ENCODE results near the gene MUC21.

Gene MUC21

GRCh38 chr6:30954631-30955366 is 28.7 kb upstream of the MUC21 start:
- no peak for TF ChIP-seq CTCF (IDR thresholded peaks at IDR 0.05; ENCODE audit: low read length)
- no peak for TF ChIP-seq EZH2phosphoT487 (IDR thresholded peaks at IDR 0.05; ENCODE audit: low read length)
- no peak for TF ChIP-seq EZH2 (optimal IDR thresholded peaks at IDR 0.05; ENCODE audit: low read depth, low read length)
- H3K4me2 ChIP-seq (ENCODE audit: low read depth, low read length) = peak overlapping the region; percentile 58
- DNase-seq = no peak

GRCh38 chr6:30955367-30956042 is 28.0 kb upstream of the MUC21 start:
- H3K27ac ChIP-seq (ENCODE audit: low read length) = no peak overlapping the region
- H3K9ac ChIP-seq (ENCODE audit: low read length) = peak overlapping the region; percentile 50; the same call in 1 of the 2 replicates
- H3K4me2 ChIP-seq (ENCODE audit: low read depth, low read length) = peak overlapping the region; percentile 58
- peaks cover 65% of the 10 kb centered on the region for H3K27me3 ChIP-seq (replicated peaks; ENCODE audit: insufficient read depth, low read length)
- H3K4me3 ChIP-seq (ENCODE audit: low read length) = peak overlapping the region; percentile 60
- no peaks in the 10 kb centered on the region; the same call in 1 of the 2 replicates for H3K4me1 ChIP-seq (ENCODE audit: low read length)
- TF ChIP-seq EZH2phosphoT487 (IDR thresholded peaks at IDR 0.05; ENCODE audit: low read length) (no peak), EZH2 (optimal IDR thresholded peaks at IDR 0.05; ENCODE audit: low read depth, low read length) (no peak), CTCF (IDR thresholded peaks at IDR 0.05; ENCODE audit: low read length) (no peak)
- peak; percentile 64 for DNase-seq
- no peaks in the 10 kb centered on the region for H3K9me2 ChIP-seq (replicated peaks; ENCODE audit: insufficient read depth, low read length)
- H2AFZ ChIP-seq (ENCODE audit: low read length) = peak overlapping the region; percentile 82
- H3K79me2 ChIP-seq (ENCODE audit: low read length) = no peaks in the 10 kb centered on the region
- no peaks in the 10 kb centered on the region for H3K9me3 ChIP-seq (replicated peaks; ENCODE audit: insufficient read depth, low read length)
- no peaks in the 10 kb centered on the region for H4K20me1 ChIP-seq (ENCODE audit: insufficient read depth, low read length)
- H3F3A ChIP-seq (ENCODE audit: insufficient read depth, low read length) = no peaks in the 10 kb centered on the region
- no peaks in the 10 kb centered on the region for H3K36me3 ChIP-seq (replicated peaks; ENCODE audit: insufficient read depth, low read length)

More at GRCh38 chr6:30954631-30955366, 28.7 kb upstream of the MUC21 start:
- Histone ChIP-seq H3K4me3 (ENCODE audit: low read length) (peak overlapping the region; percentile 60), H3K27ac (ENCODE audit: low read length) (no peak overlapping the region), H3K79me2 (ENCODE audit: low read length) (no peaks in the 10 kb centered on the region), H4K20me1 (ENCODE audit: insufficient read depth, low read length) (no peaks in the 10 kb centered on the region), H3K4me1 (ENCODE audit: low read length) (no peaks in the 10 kb centered on the region; the same call in 1 of the 2 replicates), H3K9ac (ENCODE audit: low read length) (peak overlapping the region; percentile 50; the same call in 1 of the 2 replicates), H2AFZ (ENCODE audit: low read length) (peak overlapping the region; percentile 82), H3F3A (ENCODE audit: insufficient read depth, low read length) (no peaks in the 10 kb centered on the region), H3K27me3 (replicated peaks; ENCODE audit: insufficient read depth, low read length) (peaks cover 65% of the 10 kb centered on the region), H3K9me3 (replicated peaks; ENCODE audit: insufficient read depth, low read length) (no peaks in the 10 kb centered on the region), H3K36me3 (replicated peaks; ENCODE audit: insufficient read depth, low read length) (no peaks in the 10 kb centered on the region), H3K9me2 (replicated peaks; ENCODE audit: insufficient read depth, low read length) (no peaks in the 10 kb centered on the region)

GRCh38 chr6:30957716-30958115 is 25.8 kb upstream of the MUC21 start:
- peaks cover 46% of the 10 kb centered on the region for H3K27me3 ChIP-seq (replicated peaks; ENCODE audit: insufficient read depth, low read length)
- H4K20me1 ChIP-seq (ENCODE audit: insufficient read depth, low read length) = no peaks in the 10 kb centered on the region
- H2AFZ ChIP-seq (ENCODE audit: low read length) = no peak overlapping the region
- H3K4me3 ChIP-seq (ENCODE audit: low read length) = no peak overlapping the region
- TF ChIP-seq EZH2phosphoT487 (IDR thresholded peaks at IDR 0.05; ENCODE audit: low read length) = no peak
- TF ChIP-seq EZH2 (optimal IDR thresholded peaks at IDR 0.05; ENCODE audit: low read depth, low read length) = no peak
- TF ChIP-seq CTCF (IDR thresholded peaks at IDR 0.05; ENCODE audit: low read length) = no peak
- H3K36me3 ChIP-seq (replicated peaks; ENCODE audit: insufficient read depth, low read length) = no peaks in the 10 kb centered on the region
- H3K9me2 ChIP-seq (replicated peaks; ENCODE audit: insufficient read depth, low read length) = no peaks in the 10 kb centered on the region
- H3F3A ChIP-seq (ENCODE audit: insufficient read depth, low read length) = no peaks in the 10 kb centered on the region
- no peaks in the 10 kb centered on the region for H3K79me2 ChIP-seq (ENCODE audit: low read length)
- no peaks in the 10 kb centered on the region; the same call in 1 of the 2 replicates for H3K4me1 ChIP-seq (ENCODE audit: low read length)
- no peak overlapping the region for H3K9ac ChIP-seq (ENCODE audit: low read length)
- no peaks in the 10 kb centered on the region for H3K9me3 ChIP-seq (replicated peaks; ENCODE audit: insufficient read depth, low read length)
- H3K27ac ChIP-seq (ENCODE audit: low read length) = no peak overlapping the region
- no peak overlapping the region for H3K4me2 ChIP-seq (ENCODE audit: low read depth, low read length)
- DNase-seq = no peak

All from MM.1S (cell line).